ENCODE data around the gene C2CD2.

Gene C2CD2

DNA sequence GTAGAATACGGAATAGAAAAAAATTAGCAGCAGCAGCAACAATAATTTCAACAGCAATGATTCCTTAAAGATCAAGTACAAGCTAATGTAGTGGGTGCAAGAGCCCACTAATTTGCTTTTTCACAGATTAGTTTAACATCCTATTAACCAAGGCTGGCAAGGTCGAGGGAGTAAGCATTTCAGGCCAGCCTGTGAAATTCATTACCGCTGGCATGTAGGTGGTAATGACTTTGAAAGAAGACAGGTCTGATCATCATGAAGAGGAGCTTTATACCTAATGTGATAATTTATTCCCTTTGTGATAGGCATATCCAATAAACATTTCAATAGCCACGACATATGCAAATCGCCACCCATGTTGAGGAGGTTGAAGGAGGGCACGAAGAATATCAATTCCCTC lies 63.5 kb downstream of the C2CD2 start:
- DNase-seq (ENCODE audit: low spot score): no peak
- no peak for FAIRE-seq

DNA sequence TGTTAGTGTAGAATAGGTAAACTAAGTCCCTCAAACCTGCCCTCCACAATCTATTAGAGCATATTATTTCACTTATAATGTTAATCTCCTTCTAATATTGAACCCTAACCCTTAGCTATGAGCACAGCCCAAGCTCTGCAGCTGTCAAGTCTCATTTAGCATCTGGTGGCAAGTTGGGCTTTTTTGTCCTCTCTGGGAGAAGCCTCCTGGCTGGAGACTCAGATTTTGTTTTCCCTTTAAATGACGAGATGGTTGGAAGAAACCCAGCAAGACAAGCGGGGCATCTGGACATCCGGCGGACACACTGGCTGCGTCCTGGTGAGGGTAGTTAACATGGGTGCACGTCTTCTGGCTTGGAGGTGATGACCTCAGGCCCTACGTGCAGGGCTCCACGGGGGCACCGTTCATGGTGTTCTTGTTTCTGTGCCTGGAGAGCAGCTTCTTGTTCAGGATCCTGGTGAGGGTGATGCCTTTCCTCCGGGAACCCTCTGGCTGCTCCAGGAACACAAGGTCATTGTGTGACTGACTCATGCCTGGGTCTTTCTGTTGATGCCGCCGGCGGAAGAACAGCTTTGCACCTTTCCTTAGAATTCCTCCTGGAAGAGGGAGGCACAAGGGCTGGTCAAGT lies 65.0 kb downstream of the C2CD2 start:
- DNase-seq (ENCODE audit: low spot score) (no peak), FAIRE-seq (no peak)

DNA sequence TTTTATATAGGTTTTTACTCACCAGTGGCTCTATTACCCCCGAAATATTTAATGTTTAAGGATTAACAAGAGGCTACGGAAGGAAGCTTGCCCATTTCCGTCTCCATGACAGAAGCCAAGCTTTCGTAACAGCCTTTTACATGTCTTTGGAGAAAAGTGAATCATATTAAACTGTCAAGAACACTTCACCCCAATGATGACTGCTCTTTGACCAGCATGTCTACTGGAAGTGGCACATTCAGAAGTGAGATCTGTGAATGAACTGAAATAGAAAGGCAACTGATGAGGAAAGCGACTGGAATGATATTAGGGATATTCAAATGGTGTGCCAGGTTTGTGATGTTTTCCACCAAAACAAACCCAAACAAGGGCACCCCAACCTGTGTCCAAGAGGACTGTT lies 66.2 kb downstream of the C2CD2 start:
- FAIRE-seq (no peak), DNase-seq (ENCODE audit: low spot score) (no peak)

DNA sequence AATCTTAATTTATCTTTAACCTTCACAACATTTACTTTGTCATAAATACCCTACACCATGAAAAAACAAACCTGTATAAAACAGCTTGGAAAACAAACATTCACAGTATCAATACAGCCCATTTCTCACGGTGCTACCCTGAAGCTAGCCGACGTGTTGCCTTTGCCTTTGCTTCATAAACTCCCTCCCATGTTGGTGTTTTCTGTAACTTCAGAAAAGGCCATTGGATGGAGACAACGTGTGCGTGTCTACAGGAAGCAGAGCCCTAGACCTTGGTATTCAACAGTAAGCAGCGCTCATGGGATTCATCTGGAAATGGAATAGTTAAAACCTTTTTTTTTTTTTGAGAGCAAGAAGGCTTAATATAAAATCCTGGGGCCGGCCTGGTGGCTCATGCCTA lies 67.5 kb downstream of the C2CD2 start:
- DNase-seq (ENCODE audit: low spot score) (no peak), FAIRE-seq (no peak)

DNA sequence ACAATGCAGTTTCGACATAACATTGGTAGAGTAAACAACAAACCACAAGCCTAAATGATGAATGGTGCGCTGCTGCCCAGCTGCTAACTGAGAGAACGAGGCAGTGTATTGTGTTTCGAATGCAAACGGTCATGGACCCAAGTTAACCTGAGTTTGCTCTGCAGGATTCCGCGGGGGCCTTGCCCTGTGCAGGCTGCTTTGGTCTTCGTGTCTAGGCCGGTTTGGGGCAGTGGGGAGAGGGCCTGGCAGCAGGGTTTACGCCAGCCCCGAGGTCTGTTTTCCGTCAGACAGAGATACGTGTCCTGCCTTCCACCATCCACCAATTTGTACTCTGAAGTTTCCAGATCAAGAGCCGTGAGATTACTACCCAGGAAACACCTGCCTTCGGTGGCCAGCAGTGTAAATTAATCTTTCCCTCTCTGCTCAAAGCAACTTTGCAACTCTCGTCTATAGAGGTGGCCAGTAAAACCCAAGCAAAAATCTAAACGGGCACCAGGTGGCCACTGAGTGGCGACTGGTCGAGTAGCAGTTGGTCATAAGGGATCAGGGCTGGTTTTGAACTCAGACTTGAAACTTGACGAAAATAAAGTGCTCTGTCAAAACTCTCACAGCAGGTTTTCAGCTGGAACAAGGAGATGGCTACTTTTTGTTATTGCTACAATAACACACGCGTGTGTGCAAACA lies 68.3 kb downstream of the C2CD2 start:
- FAIRE-seq (no peak), DNase-seq (ENCODE audit: low spot score) (no peak)

DNA sequence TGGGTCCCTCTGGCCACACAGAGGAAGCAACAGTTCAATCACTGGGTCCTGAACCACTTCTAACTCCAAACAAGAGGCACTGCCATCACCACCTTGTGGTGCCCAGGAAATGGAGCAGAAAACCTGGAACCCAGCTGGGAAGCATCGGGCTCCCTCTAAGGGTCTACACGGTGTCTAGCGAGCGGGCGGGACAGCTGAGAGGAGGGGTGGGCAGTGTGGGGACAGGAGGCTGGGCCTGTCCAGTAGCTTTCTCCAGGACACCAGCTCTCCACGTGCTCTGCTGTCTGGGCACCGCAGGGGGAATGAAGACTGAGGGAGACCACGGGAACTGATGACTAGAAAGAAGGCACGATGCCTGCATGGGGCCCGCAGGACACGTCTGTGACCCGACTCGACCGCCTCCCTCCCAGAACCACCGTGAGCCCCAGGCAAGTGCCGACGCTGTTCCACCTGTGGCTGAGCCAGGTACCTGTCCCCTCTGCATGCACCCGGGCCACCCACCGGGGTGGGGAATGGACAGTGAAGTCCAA lies 69.3 kb downstream of the C2CD2 start:
- no peak for DNase-seq (ENCODE audit: low spot score)
- no peak for FAIRE-seq

DNA sequence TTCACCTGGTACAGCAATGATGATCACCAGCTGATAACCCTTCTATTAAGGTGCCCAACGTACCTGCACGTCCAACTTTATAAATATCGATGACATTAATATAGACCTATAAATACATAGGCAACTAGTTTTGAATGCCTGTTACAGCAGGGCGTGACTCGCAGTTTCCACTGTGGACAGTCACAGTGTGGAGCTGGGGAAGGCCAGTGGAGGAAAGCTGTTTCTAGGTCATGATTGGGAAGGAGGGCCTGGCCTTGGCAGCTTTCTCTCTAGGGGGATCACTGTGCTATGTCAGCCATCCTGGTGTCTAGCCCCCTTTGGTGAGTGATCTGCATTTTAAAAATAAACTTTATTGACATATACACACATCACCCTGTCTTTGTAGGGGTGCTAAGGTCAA lies 70.2 kb downstream of the C2CD2 start:
- DNase-seq (ENCODE audit: low spot score): no peak
- no peak for FAIRE-seq

DNA sequence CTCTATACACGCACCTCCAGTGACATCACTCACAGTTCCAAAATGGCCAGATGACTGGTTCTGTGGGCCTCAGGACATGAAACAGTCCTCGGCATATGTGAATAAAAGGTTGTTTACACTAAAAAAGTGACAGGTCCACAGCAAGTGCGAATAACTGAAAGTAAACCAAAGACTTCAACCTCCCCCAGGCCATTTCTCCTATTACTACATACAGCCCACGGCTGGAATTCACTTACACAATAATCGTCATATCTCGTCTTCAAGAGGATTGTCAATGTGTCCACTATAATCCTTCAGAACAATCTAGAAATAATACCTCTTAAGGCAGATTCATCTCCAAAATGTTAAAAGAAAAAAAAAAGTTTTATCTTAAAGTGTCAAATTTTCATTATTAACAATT lies 72.8 kb downstream of the C2CD2 start:
- FAIRE-seq: no peak
- no peak for DNase-seq (ENCODE audit: low spot score)

DNA sequence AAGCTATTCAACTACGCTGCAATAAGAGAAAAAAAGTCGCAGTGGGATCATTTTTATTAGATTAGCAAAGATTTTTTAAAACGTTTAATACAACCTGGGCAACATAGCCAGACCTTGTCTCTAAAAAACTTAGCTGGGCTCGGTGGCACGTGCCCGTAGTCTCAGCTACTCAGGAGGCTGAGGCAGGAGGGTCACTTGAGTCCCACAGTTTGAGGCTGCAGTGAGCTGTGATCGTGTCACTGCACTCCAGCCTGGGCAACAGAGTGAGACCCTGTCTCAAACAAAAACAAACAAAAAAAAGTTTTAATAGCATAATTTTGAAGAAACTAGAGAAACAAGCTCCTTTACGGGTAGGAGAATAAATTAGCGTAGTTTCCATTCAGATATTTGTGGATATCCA lies 73.7 kb downstream of the C2CD2 start:
- no peak for DNase-seq (ENCODE audit: low spot score)
- no peak for FAIRE-seq

DNA sequence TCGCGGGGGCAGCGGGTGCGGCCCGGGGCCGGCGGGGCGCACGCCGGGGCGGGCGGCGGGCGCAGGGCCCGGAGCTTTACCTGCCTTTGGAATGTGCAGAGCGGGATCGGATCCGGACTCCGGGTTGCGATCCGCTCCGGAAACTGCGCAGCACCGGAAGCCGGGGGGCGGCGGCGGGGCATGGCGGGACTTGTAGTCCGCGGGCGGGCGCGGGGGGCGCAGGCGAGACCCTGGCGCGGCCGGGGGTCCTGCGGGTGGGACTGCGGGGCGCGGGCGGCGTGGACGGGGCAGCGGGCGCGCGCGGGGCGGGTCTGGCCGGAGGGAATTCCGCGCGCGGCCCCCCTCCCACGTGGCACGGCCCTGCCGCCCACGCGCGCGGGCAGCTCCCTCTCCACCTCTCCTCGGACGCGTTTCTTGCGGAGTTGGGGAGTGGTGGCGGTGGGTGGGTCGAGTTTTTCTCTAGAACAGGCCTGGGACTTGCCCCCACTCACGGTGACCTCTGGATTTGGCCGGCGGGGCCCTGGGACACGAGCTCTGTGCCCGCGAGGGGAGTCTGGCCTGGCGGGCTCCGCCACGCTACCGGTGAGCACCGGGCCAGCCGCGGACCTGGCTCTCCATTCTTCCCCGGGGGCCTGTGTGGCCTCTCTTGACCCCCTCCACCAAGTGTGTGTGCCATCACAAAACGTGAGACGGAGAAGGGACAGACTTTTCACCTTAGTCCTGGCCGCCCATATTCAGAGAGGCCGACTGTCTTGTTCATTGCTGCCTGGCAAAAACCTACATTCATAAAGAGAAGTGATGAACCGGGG lies 74.4 kb downstream of the C2CD2 start, which contains the start of gene PRDM15:
TSS of gene PRDM15 (minus strand) at position 155 of the 809 bp plus-strand sequence. CDS start 18,981 bp downstream, outside the sequence.
- DNase-seq (ENCODE audit: low spot score) (peak; percentile 42), FAIRE-seq (no peak)

DNA sequence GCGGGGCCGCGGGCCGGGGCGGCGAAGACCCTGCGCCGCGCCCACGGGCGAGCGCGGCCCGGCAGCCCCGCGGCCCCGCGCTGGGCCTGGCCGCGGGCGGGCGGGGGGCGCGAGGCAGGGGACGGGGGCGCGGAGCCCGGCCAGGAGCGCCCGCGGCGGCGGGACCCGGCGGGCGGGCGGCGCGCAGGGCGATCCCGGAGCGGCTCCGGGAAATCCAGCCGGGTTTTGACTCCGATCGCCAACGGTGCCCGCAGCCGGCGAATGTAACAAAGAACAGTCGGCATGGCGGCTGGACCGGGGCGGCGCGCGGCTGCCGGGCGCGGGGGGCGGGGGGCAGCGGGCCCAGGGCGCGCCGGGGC lies 75.0 kb downstream of the C2CD2 start:
- peak; percentile 35 for DNase-seq (ENCODE audit: low spot score)
- FAIRE-seq: no peak

DNA sequence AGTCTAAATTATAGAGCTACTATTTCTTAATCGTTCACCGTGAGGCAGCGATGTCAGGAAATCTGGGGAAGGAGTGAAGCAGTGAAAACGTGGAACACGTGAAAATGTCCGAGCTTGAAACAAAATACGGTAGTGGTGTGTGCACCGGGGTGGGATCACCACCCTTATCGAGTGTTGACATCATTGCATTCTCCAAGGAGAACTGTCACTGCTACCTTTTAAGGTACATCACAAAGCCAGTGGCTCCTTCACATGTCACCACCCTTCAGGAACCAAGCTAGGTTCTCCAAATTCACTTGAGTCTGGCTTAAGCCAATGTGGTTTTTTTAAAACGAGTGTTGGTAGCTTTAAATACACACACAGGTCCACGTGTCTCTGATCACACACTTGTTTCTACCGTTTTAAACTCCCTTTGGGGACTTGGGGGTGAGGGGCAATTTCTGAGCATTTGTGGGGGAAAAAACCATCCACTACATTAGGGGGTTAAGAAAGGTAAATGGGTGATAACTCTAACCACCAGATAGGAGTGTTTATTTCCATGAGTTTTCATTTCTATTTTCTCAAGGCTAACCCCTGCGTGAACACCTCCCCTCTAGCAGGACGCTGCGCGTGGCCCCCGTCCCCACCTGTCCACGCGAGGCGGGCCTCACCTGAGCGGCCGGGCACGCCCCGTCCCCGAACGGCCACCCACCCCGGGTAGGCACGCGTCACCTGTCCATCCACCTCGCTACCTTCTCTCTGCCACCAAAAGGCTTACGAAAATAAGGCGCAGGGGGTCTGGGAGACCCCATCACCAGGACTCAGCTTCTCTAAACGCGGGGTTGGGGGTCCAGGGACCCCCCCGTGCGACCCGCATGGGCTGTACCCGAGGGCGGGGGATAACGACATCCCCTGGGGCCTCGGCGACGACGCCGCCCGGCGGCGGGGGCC lies 75.7 kb downstream of the C2CD2 start:
- DNase-seq (ENCODE audit: low spot score) (no peak), FAIRE-seq (no peak)

DNA sequence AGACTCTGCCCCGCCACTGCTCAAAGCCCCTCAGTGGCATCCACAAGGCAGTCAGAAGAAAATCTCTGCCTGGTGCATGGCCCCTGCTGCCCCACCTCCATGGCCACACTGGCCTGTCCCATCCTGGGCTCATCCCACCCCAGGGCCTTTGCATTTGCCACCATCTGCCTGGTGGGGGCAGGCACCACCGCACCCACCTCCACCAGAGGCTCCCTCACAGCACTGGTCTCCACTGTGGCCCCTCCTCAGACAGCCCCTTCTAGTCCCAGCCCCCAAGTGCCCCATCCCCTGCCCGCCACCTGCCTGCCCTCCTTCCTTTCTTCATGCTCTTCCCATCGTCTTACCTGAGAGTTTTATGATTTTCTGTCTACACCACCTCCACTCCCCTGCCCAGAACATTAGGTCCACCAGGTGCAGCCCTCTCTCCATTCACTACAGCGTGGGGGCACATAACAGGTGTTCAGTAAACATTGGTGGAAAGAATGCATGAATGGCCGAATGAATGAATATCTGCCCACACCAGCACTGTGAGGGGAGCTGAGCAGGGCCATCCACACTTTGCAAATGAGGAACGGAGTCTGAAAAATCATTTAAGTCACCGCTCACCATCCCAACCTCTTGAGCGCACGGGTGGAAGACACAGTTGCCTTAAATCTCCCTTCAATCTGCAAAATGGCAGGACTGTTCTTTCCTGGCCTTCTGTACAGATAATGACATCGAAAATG lies 76.7 kb downstream of the C2CD2 start:
- DNase-seq (ENCODE audit: low spot score): no peak
- no peak for FAIRE-seq

DNA sequence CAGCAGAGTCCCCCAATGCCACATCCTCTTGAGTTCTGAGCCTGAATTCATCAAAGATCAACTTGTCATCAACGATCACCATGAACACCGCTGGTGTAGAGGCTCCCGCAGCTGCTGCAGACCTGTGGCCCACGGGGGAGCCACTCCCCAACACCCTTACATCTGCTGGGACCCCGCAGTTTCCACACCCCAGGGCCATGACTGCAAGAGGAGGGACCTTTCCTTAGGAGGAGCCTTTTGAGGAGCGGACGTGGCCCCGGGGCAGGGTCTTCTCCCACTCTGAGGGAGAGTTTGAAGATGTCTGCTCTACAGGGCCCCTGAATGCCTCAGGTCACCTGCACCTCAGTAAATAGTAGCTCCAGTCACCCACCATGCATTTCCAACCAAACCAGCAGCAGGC lies 77.4 kb downstream of the C2CD2 start:
- FAIRE-seq (no peak), DNase-seq (ENCODE audit: low spot score) (no peak)

DNA sequence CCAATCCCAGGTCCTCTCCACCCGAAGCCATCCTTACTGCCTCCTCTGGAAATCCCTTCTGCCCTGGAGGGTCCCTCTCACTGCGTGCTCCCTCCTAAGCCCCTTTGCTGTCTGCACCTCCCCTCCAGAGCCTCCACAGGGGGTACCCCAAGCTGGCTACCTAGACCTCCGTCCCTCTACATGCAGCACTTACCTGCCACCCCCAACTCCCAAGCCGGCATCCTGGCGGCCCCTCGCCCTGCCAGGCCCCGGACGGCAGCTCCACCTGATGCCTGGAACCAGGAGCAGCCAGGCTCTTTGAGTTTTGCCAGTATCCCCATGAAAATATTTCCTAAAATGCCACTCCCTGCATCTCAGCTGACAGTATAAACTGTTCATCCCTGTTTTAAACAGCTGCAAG lies 78.7 kb downstream of the C2CD2 start:
- FAIRE-seq (no peak), DNase-seq (ENCODE audit: low spot score) (no peak)

DNA sequence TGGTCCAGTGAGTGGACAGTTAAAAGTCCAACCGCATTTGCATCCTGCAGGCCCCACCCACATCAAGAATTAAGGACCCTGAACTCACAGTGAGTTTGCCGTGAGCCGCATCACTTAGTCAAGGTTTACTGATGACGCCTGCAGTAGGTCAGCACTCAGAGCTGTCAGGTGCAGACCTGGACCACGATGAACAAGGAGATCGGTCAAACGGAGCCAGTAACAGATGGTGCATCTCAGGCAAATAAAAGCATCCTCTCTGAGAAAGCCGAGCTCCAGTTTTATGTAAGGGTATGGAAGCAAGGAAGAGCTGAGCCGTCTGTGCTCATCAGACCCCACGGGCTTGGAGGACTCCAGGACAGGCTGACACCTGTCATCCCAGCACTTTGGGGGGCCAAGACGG lies 79.2 kb downstream of the C2CD2 start:
- DNase-seq (ENCODE audit: low spot score) (no peak), FAIRE-seq (no peak)

DNA sequence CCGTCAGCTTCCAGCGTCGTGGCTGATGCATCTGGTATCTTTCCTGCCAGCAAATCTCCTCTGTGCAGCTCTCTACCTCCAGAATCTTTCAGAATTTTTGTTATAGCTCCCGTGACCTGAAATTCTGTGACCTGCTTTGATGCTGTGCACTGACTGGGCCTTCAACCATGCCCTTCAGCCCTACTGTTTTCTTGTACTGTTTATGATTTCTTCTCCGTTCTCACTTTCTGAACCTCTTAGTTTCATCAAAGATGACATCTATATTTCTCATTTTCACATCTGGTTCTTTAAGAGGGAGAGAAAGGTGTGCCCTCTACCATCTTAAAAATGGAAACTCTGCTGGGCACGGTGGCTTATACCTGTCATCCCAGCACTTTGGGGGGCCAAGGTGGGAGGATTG lies 80.4 kb downstream of the C2CD2 start:
- DNase-seq (ENCODE audit: low spot score): no peak
- no peak for FAIRE-seq

DNA sequence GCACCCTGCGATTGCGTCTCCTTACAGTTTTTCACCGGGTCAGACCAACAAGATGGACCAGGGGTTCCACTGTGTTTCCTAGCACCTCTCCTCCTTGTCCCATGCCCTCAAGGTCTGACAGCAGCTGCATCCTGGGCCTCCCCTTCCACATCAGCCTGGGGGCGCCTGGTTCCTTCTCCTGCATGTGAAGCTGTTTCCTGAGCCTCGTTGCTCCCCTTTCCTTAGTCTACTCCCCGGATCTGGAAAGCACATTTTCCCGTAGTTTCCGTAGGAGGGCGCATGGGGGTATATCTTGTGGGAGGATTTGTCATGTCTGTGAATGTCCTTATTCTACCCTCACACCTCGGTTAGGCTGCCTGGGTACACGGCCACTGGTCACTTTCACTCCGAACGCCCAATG lies 80.8 kb downstream of the C2CD2 start:
- FAIRE-seq (no peak), DNase-seq (ENCODE audit: low spot score) (no peak)

DNA sequence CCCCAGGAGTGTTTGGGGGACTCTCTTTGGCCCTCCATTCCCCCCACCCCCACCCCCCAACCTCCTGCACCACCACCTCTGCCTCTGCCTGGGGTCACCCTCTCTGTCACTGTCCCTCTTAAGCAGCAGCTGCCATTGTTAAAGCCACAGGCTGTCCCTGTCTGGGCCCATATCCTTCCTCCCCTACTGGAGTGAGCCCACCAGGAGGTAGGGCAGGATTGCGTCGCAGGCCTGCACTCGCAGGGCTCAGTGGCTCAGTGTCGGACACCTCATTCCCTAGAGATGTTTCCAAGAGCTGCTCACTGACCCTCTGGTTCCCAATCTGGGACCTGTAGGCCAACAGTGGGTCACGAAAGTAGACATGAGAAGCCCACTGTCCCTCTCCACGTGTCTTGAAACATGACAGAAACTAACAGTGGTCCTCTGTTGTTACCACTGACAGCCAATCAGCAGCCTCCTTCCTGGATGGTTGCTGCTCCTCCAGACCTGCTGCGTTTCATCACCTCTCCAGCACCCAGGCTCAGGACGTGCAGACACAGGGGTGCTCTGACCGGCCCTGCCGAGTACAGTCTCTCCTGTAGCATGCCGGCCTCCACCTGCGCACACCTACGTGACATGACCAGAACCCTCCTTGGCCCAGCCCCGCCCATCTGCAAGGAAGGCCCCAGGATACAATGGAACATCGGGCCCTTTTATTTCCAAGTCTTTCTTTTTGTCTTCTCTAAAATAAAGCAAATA lies 82.4 kb downstream of the C2CD2 start:
- no peak for FAIRE-seq
- DNase-seq (ENCODE audit: low spot score): no peak

DNA sequence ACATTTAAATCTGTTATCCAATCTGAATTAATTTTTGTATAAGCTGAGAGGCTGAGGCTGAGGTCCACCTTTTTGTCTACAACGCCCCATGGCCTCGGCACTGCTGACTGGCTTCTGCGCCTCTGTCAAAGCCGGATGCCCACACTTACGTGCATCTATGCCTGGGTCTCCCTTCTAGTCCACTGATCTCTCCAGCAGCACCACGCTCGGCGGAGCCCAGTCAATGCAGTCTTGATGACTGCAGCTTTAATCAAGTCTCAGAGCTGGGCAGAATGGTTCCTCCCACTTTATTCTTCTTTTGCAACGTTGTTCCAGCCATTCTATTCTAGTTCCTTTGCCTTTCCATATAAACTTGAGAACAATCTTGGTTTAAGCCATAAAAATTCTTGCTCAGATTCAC lies 84.0 kb downstream of the C2CD2 start:
- no peak for FAIRE-seq
- DNase-seq (ENCODE audit: low spot score): no peak
